ENCODE data around the gene ANKRD26. TPM values are rescaled to one million over a fixed set of nuclear protein-coding genes. Genes with fewer than 3 reads are reported as not detected.

ANKRD26 gene
- polyA plus RNA-seq, 1 of the 3 experiments (the other 2 are of a cell fraction), result 1.0 TPM

DNA sequence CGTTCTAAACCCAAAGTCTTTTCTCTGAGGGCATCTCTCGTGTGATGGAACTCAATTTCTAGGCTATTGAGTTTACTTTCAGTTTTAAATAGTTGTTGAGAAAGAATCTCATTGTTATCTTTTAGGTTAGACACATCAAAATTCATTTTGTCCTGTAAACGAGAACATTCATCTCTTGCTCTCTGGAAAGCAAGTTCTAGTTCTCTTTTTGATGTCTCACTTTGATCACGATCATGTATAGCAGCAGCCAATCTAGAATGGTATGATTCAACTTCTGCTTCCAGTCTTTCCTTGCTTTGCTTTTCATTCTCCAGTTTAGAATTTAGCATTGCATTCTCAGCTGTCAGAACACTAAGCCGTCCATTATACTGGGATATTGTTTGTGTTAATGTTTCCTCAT lies 65.1 kb downstream of the ANKRD26 start:
- Histone ChIP-seq H3K27me3 (ENCODE audit: insufficient read depth) (no peaks in the 10 kb centered on the region), H2AFZ (ENCODE audit: low read depth) (no peak overlapping the region), H3K79me2 (ENCODE audit: insufficient read depth) (no peaks in the 10 kb centered on the region), H3K4me2 (no peak overlapping the region), H3F3A (replicated peaks; ENCODE audit: insufficient read depth) (no peaks in the 10 kb centered on the region), H3K27ac (ENCODE audit: low read depth in 2 of 2, low read length in 1 of 2) (no peak overlapping the region), H3K9ac (no peak overlapping the region), H3K36me3 (replicated peaks in 1 of 2; ENCODE audit: control insufficient read depth in 1 of 2, insufficient read depth in 2 of 2, low read length in 1 of 2) (peaks cover 47 to 57% of the 10 kb centered on the region in 2 experiments), H3K9me2 (no peaks in the 10 kb centered on the region), H3K4me1 (ENCODE audit: control insufficient read depth in 1 of 2, insufficient read depth in 2 of 2, low read depth in 1 of 2, low read length in 1 of 2) (no peaks in the 10 kb centered on the region), H3K4me3 (ENCODE audit: low read depth in 2 of 2, low read length in 1 of 2) (no peak overlapping the region), H3K9me3 (no peaks in the 10 kb centered on the region), H4K20me1 (ENCODE audit: insufficient read depth) (no peaks in the 10 kb centered on the region)
- ChIA-PET CTCF (no interaction called here), POLR2A (no interaction called here)
- 90% methylated on average over 5 of the region's 5 CpGs for WGBS (ENCODE audit: low lambda C conversion rate)
- DNase-seq, result no peak
- TF ChIP-seq MEF2A (IDR thresholded peaks at IDR 0.05; ENCODE audit: borderline replicate concordance, low read depth) (no peak), TEAD4 (IDR thresholded peaks at IDR 0.05; ENCODE audit: borderline replicate concordance, insufficient read depth) (no peak), IRF3 (IDR thresholded peaks at IDR 0.05; ENCODE audit: low read depth, low read length) (no peak), FOXM1 (IDR thresholded peaks at IDR 0.05; ENCODE audit: low read depth) (no peak), GABPA (IDR thresholded peaks at IDR 0.05; ENCODE audit: low read depth) (no peak)
- TF ChIP-seq, protein P1, sequence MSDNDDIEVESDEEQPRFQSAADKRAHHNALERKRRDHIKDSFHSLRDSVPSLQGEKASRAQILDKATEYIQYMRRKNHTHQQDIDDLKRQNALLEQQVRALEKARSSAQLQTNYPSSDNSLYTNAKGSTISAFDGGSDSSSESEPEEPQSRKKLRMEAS (IDR thresholded peaks at IDR 0.05; ENCODE audit: low read depth), result no peak

DNA sequence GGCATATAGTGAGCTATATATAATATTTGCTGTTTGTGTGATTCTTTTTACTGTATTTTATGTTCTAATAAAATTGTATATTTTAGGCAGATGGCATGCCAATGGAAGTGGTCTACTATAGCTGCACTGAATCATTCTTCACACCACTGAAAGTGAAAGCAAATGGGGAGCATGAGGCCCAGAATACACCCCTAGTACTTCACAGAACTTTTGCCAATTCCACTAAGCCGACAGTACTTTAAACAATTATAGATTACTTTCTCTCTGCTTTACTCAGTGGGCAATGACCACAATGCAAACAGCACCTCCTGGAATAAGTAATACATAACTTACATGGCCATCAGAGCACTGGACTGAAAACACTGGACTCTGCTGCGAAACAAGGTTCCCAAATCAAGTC lies 70.2 kb downstream of the ANKRD26 start:
- no peak overlapping the region for H3K27ac ChIP-seq (ENCODE audit: low read depth in 2 of 2, low read length in 1 of 2)
- POLR2A ChIA-PET, result no interaction called here
- H3K4me3 ChIP-seq (ENCODE audit: low read depth in 2 of 2, low read length in 1 of 2), result no peak overlapping the region
- peaks cover 49 to 54% of the 10 kb centered on the region in 2 experiments for H3K36me3 ChIP-seq (replicated peaks in 1 of 2; ENCODE audit: control insufficient read depth in 1 of 2, insufficient read depth in 2 of 2, low read length in 1 of 2)
- no peak overlapping the region for H3K4me2 ChIP-seq
- no peaks in the 10 kb centered on the region for H3K9me2 ChIP-seq
- H3K9ac ChIP-seq, result no peak overlapping the region
- no peak overlapping the region for H2AFZ ChIP-seq (ENCODE audit: low read depth)
- CTCF ChIA-PET, result no interaction called here
- H3K9me3 ChIP-seq, result no peaks in the 10 kb centered on the region
- no peaks in the 10 kb centered on the region for H4K20me1 ChIP-seq (ENCODE audit: insufficient read depth)
- 96% methylated on average over 2 of the region's 2 CpGs for WGBS (ENCODE audit: low lambda C conversion rate)
- H3F3A ChIP-seq (replicated peaks; ENCODE audit: insufficient read depth), result no peaks in the 10 kb centered on the region
- H3K27me3 ChIP-seq (ENCODE audit: insufficient read depth), result no peaks in the 10 kb centered on the region
- no peaks in the 10 kb centered on the region for H3K4me1 ChIP-seq (ENCODE audit: control insufficient read depth in 1 of 2, insufficient read depth in 2 of 2, low read depth in 1 of 2, low read length in 1 of 2)
- no peak for TF ChIP-seq RFX5 (IDR thresholded peaks at IDR 0.05; ENCODE audit: low read length)
- no peak for TF ChIP-seq NRF1 (IDR thresholded peaks at IDR 0.05; ENCODE audit: low read depth, low read length)
- TF ChIP-seq RCOR1 (IDR thresholded peaks at IDR 0.05; ENCODE audit: low read length), result no peak
- TF ChIP-seq RXRA (IDR thresholded peaks at IDR 0.05; ENCODE audit: borderline replicate concordance, low read depth), result no peak
- no peak for TF ChIP-seq CHD2 (IDR thresholded peaks at IDR 0.05; ENCODE audit: low read length, partially characterized antibody)
- TF ChIP-seq, protein P1 (IDR thresholded peaks at IDR 0.05; ENCODE audit: low read depth), result no peak
- no peak for TF ChIP-seq EP300 (IDR thresholded peaks at IDR 0.05; ENCODE audit: borderline replicate concordance in 1 of 2, low read depth in 1 of 2, low read length in 1 of 2)
- TF ChIP-seq ELF1 (IDR thresholded peaks at IDR 0.05), result no peak
- TF ChIP-seq USF1 (IDR thresholded peaks at IDR 0.05; ENCODE audit: borderline replicate concordance, low read depth), result no peak
- TF ChIP-seq GATA2 (CRISPR knock-in tag; IDR thresholded peaks at IDR 0.05), result no peak
- no peak for TF ChIP-seq YY1 (IDR thresholded peaks at IDR 0.05; ENCODE audit: low read depth)
- TF ChIP-seq REST (IDR thresholded peaks at IDR 0.05; ENCODE audit: low read depth, low read length), result no peak
- no peak for TF ChIP-seq FOSL2 (IDR thresholded peaks at IDR 0.05; ENCODE audit: borderline replicate concordance, low read depth)
- no peak for TF ChIP-seq NFIC (IDR thresholded peaks at IDR 0.05; ENCODE audit: borderline replicate concordance)
- TF ChIP-seq TEAD4 (IDR thresholded peaks at IDR 0.05; ENCODE audit: borderline replicate concordance, insufficient read depth), result no peak
- no peak for TF ChIP-seq GABPA (IDR thresholded peaks at IDR 0.05; ENCODE audit: low read depth)
- no peaks in the 10 kb centered on the region for H3K79me2 ChIP-seq (ENCODE audit: insufficient read depth)
- DNase-seq, result no peak

Data from SK-N-SH (cell line).